NOMO-1 treated with dmso at 0.1 percent for 144 hours (cell line): Measurements from ENCODE around the gene CDH3.

Experiments
- DNase-seq: peaks from one replicate; lab custom pipeline; 2025; ENCODE audit not compliant: unreplicated experiment; lab: John Stamatoyannopoulos, UW

Gene CDH3

DNA sequence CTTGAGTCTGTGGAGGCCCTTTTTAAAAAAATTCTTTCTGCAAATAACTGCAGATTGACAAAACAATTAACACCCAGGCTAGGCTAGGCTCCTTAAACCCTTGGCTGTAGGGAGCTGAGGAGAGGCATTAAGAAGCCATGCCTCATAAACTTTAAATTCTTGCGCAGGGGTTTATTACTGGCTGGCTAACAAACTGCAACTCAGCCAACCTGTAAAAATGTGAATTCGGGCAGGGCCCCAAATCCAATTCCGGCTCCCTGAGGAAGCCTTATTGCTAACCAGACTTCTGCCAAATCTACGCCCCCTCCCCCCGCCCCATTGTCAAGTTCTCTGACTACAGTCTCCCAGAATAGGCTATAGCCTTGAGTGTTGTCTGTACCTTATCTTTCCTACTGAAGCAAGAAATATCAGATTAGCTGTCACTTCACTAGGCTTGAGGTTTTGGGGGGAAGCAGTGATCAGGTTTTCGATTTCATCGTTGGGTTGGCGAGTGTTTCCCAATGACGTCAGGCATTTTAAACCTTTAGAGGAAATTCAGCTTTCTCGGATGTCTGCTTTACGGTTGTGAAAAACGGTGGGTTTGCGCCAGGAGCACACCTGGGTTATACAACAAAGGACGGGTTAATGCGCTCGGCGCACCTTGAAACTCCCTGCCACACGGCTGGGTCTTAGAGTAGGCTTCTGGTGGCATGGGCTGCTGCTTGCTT is 2.0 kb downstream of the CDH3 start:
- DNase-seq: no peak

DNA sequence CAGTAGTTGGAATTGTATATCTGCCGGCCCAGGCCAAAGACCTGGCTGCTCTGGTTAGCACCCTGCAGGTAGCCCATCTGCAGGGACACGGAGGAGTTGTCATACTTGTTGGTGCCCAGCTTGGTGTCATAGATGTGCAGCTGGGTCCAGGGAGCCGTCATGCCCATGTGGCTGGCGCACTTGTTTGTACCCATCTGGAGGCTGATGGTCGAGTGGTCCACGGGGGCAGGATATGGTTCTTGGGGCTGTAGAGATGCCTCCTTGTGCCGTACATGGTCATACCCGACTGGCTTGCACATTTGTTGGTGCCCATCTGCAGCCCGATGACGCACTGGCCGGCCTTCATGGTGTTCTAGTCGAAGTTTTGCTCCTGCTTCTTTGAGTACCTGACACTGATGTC is 6.0 kb downstream of the CDH3 start:
- no peak for DNase-seq

DNA sequence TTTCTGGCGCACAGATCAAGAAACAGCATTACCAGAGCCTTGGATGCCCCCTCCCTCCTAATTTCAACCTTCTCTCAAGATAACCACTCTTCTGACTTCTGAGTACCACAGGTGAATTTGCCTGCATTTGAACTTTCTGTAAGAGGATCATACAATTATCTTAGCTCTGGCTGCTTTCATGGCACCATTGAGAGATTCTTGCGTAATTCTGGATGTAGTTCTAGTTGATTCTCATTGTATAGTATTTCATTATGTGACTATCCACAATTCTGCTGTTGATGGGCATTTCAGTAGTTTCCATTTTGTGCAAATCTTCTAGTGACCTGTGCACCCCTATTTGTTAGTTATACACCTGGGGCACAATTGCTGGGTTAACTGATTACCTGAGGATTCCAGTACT is 7.5 kb downstream of the CDH3 start:
- DNase-seq: no peak

DNA sequence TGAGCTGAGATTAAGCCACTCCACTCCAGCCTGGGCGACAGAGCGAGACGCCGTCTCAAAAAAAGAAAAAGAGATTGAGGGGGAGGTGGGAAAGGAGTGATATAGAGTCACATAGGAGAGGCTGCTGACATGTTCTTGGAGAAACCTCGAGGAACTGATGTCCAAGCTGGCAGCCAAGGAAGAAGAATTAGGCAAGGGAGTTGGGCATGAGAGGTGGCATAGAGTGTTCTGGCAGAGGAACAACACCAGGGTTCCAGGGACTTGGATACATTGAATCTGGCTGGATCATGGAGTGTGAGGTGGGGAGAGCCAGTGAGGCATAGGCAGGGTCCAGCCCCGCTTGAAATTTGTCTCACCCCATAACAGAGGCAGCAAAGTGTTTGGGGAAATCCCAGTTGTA is 10.7 kb downstream of the CDH3 start:
- DNase-seq: no peak

DNA sequence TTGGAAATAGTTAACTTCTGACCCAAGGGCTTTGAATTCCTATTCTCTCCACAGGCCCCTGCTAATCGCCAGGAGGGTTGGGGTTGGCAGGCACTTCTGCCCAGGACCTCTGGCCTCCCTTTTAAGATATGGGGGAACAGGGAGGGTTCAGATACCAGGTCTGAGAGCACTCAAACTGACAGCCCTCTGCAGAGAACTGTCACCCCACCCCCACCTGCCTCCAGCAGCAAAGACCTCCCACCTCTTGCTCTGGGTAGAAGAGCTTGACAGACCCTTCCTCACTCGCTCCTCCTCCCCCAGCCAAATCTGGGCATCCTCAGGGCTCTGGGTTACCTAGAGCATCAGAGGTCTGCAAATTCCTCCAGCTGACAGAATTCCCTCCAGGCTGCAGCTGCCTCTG is 11.6 kb downstream of the CDH3 start:
- no peak for DNase-seq

DNA sequence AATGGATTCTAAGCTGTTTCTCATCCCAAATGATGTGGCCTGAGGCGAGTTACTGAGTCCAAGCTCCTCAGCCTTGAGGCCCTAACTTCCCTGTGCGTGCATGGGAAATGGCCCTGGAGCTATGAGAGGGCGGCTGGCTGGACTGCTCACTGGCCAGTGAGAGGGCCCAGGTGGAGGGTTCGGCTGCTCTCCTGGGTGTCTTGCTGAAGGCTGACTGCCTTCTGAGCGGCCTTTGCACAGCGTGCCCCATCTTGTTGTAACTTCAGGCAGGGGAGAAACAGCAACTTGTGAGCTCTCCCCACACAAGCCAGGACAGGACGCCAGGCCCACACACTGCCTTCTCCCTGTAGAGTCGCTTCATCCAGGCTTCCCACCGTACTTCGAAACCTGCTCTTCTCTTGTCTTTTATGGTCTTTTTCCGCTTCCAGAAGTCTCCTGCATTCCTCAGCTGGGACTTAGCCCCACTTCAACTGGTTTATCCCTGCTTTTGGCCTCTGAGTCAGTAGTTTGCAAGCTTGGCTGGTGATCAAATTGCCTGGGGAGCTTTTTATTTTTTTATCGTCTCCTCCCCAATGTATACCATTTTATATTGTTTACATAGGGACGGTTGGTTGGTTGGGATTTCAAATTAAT is 13.3 kb downstream of the CDH3 start:
- DNase-seq: no peak

DNA sequence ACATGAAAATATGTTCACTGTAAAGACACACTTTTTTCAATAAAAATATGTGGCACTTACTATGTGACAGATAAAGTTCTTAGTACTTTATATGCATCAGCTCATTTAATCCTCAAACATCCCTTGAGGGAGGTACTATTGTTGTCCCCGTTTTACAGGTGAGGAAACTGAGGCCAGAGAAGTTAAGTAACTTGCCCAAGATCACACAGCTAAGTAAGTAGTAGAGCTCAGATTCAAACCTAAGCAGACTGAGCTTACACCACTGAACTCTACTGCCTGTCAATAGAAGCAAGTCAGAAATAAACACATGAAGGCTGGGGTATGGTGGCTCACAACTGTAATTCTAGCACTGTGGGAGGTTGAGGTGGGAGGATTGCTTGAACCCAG is 13.9 kb downstream of the CDH3 start:
- DNase-seq: no peak

DNA sequence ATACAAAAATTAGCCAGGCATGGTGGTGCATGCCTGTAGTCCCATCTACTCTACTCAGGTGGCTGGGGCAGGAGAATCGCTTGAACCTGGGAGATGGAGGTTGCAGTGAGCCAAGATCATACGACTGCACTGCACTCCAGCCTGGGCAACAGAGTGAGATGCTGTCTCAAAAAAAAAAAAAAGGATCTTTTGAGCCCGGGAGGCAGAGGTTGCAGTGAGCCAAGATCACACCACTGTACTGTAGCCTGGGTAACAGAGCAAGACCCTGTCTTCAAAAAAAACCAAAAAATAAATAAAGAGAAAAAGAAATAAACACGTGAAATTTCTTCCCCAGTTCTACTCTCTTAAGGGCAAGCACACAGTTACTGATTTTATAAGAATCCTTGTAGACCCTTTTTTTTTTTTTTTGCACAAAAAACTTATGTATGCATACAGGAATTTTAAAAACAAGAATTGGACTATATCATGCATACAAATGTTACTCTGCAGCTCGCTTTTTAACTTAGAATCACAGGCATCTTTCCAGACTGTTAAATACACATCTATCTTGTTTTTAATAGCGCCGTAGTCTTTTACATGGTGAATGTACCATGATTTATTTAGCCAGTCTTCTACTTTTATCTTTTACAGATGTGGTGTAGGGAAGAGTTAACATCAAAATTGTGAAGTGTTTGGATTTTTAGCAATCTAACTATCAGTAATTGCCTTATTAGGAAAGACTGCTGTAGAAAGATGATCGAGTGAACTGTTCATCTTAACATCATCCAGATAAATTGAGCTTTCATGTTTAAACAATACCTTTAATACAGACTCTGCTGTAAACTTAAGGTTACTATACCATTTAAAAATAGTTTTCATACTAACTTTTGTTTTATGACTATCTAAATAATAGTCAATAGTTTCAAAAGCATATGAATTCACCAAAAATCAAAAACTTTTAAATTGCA is 14.6 kb downstream of the CDH3 start:
- DNase-seq: no peak

DNA sequence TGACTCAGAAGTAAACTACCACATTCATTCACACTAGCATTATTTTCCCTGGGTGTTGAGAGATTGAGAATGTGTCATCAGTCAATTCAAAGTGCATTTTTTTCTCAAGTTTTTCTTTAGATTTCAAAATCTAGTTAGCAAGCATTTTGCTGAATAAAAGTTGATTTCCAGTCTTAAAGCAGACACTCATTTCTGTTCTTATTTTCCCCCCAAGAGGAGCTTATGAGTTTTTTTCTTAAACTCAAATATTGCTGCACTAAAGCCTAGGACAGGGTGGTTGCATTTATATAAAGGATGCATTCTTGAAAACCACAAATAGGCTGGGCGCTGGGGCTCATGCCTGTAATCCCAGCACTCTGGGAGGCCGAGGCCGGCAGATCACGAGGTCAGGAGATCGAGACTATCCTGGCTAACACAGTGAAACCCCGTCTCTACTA is 15.3 kb downstream of the CDH3 start:
- DNase-seq: no peak

DNA sequence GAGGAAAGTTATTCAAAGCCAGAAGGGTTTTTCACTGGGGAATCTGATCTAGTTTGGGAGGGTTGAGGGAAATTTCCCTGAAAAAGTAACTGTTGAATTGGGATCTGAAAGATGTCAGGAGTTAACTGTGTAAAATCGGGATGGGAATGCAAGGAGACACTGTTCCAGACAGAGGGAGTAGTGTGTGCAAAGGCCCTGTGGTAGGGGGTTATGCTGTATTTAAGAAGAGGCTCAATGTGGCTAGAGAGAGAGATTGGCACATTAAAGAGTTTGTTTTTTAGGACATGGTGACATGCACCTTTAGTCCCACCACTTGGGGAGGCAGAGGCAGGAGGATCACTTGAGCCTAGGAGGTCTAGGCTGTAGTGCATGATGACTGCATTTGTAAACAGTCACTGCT is 16.9 kb downstream of the CDH3 start:
- DNase-seq: no peak

DNA sequence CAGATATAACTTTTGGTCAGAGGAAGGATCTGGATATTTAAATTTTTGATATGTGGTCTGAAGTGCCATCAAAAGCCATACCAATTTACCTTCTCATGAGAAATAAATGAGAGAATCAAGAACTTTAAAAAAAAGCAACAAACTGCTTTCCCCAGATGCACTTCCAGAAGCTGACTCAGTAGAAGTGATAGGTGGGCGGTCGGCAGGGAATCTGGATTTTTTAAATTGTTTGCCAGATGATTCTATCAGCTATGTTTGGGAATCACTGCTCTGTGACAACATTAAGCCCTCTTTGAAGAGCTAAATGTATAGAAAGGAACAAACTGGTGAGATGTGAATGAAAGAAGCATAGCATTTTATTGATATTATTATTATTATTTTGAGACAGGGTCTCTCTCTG is 19.2 kb downstream of the CDH3 start:
- DNase-seq: no peak

DNA sequence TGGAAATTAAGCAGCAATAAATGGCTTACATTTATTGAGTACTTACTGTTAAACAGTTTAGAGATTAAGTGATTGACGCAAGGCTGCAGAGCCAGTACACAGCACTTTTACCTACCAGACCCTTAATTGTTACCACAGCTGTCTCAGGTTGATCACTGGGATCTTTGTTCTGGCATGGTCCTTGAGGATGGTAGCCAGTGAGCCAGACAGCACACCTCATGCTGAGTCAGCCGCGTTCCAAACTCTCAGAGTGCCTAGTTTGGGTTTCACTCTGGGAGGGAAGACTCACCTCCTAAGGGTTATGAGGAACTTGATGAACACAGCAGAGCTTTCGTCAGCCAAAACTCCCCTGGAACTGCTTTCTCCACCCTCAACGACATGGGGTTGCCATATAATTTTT is 20.4 kb downstream of the CDH3 start:
- no peak for DNase-seq

DNA sequence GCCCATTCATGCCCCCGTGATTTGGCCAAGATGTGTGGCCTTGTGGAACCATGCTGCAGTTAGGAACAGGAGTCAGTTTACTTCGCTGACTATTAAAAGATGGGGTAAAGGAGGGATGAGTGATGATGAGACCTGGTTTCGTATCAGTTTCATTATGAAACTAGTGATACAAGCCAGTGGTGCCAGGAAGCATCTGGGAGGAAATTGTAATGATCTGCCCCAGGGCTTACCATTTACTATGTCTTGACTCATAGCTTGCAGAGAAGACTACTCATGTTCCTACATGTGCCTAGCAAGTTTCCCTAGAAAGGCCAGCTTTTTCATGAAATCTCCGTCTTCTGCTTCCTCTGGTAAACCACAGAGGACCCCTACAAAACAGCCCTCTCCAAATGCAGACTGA is 23.2 kb downstream of the CDH3 start:
- DNase-seq: no peak

DNA sequence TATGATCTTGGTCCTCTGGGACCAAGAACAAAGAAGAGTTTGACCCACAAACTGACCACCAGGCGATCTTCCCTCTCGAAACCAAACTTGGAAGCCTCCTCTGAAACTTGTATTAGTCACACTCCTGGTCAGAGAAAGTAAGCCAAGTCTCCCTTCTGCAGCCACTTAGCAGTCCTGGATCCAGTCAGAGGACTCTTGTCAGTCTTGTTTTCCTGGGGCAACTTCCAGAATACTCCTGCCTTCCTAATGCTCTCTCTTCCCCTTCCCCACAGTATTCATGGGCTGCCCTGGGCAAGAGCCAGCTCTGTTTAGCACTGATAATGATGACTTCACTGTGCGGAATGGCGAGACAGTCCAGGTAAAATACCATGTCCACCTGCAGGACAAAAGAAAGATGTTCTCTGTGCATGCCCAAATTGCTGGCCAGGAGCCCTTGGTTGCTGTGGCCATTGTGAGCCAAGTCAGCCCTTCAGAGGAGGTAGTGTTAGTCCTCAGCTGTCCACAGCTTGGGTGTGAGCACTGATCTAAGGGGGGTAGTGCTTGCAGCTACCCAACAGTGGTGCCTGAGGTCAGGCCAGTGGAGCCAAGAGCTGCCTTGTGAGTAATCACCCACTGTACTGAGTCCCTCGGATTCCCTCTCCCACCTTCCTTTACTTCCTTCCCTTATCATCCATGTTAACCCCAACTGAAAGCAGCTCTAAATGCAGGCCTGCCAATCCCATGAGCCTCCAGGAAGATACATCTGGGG is 31.2 kb downstream of the CDH3 start:
- no peak for DNase-seq

DNA sequence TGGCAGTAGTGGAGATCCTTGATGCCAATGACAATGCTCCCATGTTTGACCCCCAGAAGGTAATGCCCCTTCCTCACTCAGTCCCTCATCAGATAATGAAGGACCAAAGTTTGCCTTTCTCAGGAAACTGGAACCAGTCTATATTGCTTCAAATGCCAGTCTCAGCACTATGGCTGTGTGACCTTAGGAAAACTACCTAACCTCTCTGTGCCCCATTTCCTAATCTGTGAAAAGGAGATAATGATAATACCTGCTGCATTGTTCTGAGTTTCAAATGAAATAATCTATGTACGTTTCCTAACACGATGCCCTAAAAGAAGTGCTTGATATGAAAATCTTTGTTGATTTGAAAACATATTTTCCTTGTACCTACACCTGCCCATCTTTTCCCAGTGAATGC is 35.9 kb downstream of the CDH3 start:
- DNase-seq: no peak

DNA sequence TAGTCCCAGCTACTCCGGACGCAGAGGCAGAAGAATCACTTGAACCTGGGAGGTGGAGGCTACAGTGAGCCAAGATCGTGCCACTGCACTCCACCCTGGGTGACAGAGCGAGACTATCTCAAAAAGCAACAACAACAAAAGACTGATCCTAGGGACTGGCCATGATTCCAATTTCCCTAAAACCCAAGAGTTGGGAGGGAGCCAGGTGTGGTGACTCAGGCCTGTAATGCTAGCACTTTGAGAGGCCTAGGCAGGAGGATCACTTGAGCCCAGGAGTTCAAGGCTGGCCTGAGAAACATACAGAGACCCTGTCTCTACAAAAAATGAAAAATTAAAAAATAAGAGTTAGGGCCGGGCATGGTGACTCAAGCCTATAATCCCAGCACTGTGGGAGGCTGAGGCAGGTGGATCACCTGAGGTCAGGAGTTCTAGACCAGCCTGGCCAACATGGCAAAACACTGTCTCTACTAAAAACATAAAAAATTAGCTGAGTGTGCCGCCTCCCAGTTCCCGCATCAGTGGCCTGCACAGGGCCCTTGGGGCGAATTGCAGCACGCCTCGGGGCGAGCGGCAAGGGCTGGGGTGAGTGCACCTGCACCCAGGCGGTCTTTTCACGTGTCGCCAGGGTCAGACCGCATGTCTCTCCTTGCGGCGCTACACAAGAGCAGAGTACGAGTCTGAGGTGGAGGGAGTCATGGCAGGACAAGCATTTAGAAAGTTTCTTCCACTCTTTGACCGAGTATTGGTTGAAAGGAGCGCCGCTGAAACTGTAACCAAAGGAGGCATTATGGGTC is 40.8 kb downstream of the CDH3 start:
- no peak for DNase-seq

DNA sequence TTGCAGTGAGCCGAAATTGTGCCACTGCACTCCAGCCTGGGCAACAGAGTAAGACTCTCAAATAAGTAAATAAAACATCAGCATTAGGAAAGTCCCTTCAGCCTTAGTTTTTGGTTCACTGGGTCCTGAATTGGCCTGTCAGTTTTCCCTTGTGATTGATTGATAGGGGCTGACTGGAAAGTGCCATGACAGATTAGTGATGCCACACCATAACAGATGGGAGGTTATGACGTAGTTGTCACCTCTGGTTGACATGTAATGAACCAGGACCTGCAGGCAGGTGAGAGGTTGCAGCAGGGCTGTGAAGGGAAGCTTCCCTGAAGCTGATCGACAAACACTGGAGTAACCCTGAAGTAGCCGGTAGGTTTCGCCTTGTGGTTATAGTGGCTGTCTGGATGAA is 41.8 kb downstream of the CDH3 start:
- no peak for DNase-seq

DNA sequence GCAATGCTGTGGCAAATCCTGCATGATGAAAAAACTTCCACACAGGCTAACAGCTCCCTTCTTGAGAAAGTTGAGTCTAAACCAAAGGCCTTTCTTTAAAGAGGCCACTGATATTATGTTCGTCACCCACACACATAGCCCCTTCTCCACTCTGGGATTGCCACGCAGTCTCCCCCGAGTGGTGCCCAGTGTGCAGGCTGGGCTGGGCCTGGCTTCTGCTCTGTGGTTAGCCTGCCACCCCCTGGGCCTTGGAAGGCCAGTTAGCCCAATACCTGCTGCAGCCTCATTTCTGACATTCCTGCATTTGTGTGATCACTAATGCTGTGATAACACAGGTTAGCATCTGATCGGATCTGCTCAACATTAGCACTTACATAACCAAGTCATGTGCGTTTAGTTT is 44.8 kb downstream of the CDH3 start:
- no peak for DNase-seq

DNA sequence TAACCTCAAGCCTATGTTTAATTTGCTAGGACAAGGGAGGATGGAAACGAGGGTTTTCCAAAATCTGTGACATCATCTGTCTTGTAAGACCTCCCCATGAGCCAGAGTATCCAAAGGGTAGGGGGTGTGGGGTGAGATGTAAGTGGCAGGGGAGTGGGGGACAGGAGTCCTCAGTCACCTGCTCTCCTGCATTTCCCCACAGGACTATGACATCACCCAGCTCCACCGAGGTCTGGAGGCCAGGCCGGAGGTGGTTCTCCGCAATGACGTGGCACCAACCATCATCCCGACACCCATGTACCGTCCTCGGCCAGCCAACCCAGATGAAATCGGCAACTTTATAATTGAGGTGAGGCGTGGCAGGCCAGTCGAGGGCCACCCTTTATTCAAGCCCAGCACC is 50.5 kb downstream of the CDH3 start:
- DNase-seq: no peak

DNA sequence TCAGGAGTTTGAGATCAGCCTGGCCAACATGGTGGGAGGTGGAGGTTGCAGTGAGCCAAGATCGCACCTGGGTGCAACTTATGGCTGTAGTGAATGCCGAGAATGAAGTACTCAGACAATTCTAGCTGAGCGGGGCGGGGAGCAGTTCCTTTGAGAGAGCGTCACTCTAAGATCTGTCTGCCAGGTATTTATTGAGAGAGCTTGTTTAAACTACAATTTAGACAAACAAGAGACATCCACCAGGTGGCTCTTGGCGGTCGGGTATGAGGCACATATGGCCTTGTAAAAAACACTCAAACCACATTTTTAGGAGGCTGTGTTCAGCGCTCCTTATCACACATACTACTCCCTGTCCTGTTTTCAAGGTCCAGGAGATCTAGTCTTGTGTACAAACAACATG is 51.4 kb downstream of the CDH3 start:
- DNase-seq: no peak

DNA sequence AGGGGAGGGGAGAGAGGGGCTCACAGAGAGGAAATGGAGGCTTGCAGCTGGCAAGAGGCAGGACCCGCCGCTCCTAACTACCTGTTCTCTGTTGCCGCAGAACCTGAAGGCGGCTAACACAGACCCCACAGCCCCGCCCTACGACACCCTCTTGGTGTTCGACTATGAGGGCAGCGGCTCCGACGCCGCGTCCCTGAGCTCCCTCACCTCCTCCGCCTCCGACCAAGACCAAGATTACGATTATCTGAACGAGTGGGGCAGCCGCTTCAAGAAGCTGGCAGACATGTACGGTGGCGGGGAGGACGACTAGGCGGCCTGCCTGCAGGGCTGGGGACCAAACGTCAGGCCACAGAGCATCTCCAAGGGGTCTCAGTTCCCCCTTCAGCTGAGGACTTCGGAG is 53.0 kb downstream of the CDH3 start:
- no peak for DNase-seq
